H1 (cell line): ENCODE data around the gene KCNMA1. TPM values are rescaled to one million over a fixed set of nuclear protein-coding genes. Genes with fewer than 3 reads are reported as not detected.

Source experiments
- BCL11A ChIP-seq, 2 experiments: IDR thresholded peaks; one replicate each; pipeline ENCODE4 v1.6.1; 2011; ENCODE audit warnings: low read depth in 2 of 2, low read length in 2 of 2, mild to moderate bottlenecking in 2 of 2
- CBX8 ChIP-seq: fragments of 300-800, 300-1000 bp; sonication (generic); IDR thresholded peaks from 2 replicates; pipeline ENCODE4 v1.7.1; 2016; ENCODE audit warnings: low read depth, low read length, borderline replicate concordance
- HDAC6 ChIP-seq: IDR thresholded peaks from one replicate; pipeline ENCODE4 v1.7.1; 2012; ENCODE audit warnings: low read depth, mild to moderate bottlenecking, inconsistent platforms, low read length, moderate library complexity
- SUZ12 ChIP-seq: fragments of 200-600 bp; sonication (generic); IDR thresholded peaks from 2 replicates; pipeline ENCODE4 v1.6.1; 2012; ENCODE audit warnings: mild to moderate bottlenecking, inconsistent platforms, low read length, moderate library complexity, mixed read lengths
- polyA plus RNA-seq, 7 experiments: library from polyadenylated mRNA; depleted of rRNA in 3 of 7; stranded (reverse) in 5 of 7; unstranded in 2 of 7; fragments of >200 nt in 5 of 7; fragments of 200-250 nt in 2 of 7; gene quantifications; 1 replicate in 5 of 7; 2 replicates in 1 of 7; 4 replicates in 1 of 7; pipeline versions ENCODE4 v1.2.1 to v1.2.3, GENCODE V29; 2011 to 2013; ENCODE audit warnings: missing spikeins in 2 of 7, mixed read lengths in 2 of 7
- total RNA-seq: library from RNA; stranded (reverse); fragmentation: NEBNext Ultra II Directional; extraction: Animal tissue kit (Norgen Biotek cat#: 25700); gene quantifications from 2 replicates; pipeline ENCODE4 v1.2.1, GENCODE V29; 2021

KCNMA1 gene
- total and polyA plus RNA-seq, 2 of the 8 experiments (the other 6 are each of a cell fraction or from before 2014, with no cell fraction given) = 10.2 to 11.1 TPM

DNA sequence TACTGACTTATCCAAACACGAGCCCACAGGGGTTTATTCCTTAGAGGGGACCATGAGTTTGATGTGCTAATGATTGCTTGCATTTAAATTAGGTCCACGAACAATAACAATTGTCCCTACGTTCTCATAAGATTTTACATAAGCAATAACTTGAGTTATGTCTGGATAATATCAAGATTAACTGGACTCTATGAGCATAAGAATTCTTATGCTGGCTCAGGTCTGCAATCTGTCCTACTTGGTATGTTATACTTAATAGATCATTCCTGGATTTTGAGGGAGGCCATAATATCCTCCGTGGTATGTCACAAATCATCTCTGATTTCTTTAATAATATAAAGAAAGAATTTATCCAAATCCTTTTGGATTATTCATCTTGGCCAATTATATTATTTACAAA is 552.3 kb downstream of the KCNMA1 start (continued):
- TF ChIP-seq HDAC6 (no peak), CBX8 (no peak), SUZ12 (no peak), BCL11A (IDR thresholded peaks at IDR 0.05; ENCODE audit: low read depth in 2 of 2, low read length in 2 of 2) (no peak)
